Common myeloid progenitor, CD34-positive (primary cell): ENCODE results near the gene SLC52A3.

Experiments used
- CTCF ChIA-PET: fragments of 350-600 bp; sonication (Branson Sonifier 250); formaldehyde crosslinking; loops from one replicate; lab custom pipeline; 2021; ENCODE audit warnings: antibody characterized with exemption; lab: Charles Lee
- POLR2A ChIA-PET: fragments of 350-600 bp; sonication (Branson Sonifier 250); formaldehyde crosslinking; loops from one replicate; lab custom pipeline; 2021; ENCODE audit warnings: antibody characterized with exemption; lab: Charles Lee
- DNase-seq, 3 donors: peaks; one replicate each; pipeline versions ENCODE4 v3.0.0 to v3.0.0-alpha.2; 2013
- H3K27ac ChIP-seq, 2 experiments: 1 replicate in 1 of 2; 2 replicates in 1 of 2; pipeline ENCODE4 v1.7.0; 2013; ENCODE audit warnings: inconsistent platforms in 2 of 2, low read length in 2 of 2, mild to moderate bottlenecking in 2 of 2, low read depth in 1 of 2, moderate library complexity in 1 of 2; ENCODE audit not compliant: severe bottlenecking in 2 of 2, insufficient read depth in 1 of 2, poor library complexity in 1 of 2
- H3K27me3 ChIP-seq, 5 experiments: replicated peaks in 2 of 5; 1 replicate in 3 of 5; 2 replicates in 2 of 5; pipeline versions ENCODE4 v1.6.1 to v1.7.0; 2013; ENCODE audit warnings: low read length in 4 of 5, mild to moderate bottlenecking in 2 of 5, moderate library complexity in 2 of 5, inconsistent platforms in 1 of 5; ENCODE audit not compliant: insufficient read depth in 5 of 5, control insufficient read depth in 4 of 5
- H3K36me3 ChIP-seq, 4 experiments: 1 replicate in 2 of 4; 2 replicates in 2 of 4; pipeline versions ENCODE4 v1.6.1 to v1.7.0; 2013; ENCODE audit warnings: low read length in 3 of 4, control low read depth in 1 of 4, mild to moderate bottlenecking in 1 of 4; ENCODE audit not compliant: control insufficient read depth in 4 of 4, insufficient read depth in 4 of 4
- H3K4me1 ChIP-seq, 4 experiments: 1 replicate in 3 of 4; 2 replicates in 1 of 4; pipeline versions ENCODE4 v1.6.1 to v1.7.1; 2013; ENCODE audit warnings: low read length in 3 of 4, mild to moderate bottlenecking in 3 of 4, control low read depth in 1 of 4, inconsistent platforms in 1 of 4, moderate library complexity in 1 of 4; ENCODE audit not compliant: control insufficient read depth in 4 of 4, insufficient read depth in 4 of 4; ENCODE audit errors: control extremely low read depth in 1 of 4
- H3K4me3 ChIP-seq, 7 experiments: 1 replicate in 4 of 7; 2 replicates in 3 of 7; pipeline versions ENCODE4 v1.5.1 to v1.7.0; 2013; ENCODE audit warnings: mild to moderate bottlenecking in 7 of 7, low read length in 6 of 7, moderate library complexity in 6 of 7, inconsistent platforms in 2 of 7, low read depth in 2 of 7, control low read depth in 1 of 7; ENCODE audit not compliant: insufficient read depth in 4 of 7, control insufficient read depth in 1 of 7; ENCODE audit errors: extremely low read depth in 1 of 7
- H3K9me3 ChIP-seq, 5 experiments: 1 replicate in 4 of 5; 2 replicates in 1 of 5; pipeline versions ENCODE4 v1.6.1 to v1.7.1; 2013; ENCODE audit warnings: low read length in 4 of 5, mild to moderate bottlenecking in 2 of 5, inconsistent platforms in 1 of 5, low read depth in 1 of 5, moderate library complexity in 1 of 5; ENCODE audit not compliant: control insufficient read depth in 4 of 5, insufficient read depth in 2 of 5; ENCODE audit errors: control extremely low read depth in 1 of 5
- WGBS: methylation state at CpG from one replicate; pipeline ENCODE4 v1.1.5; 2013; ENCODE audit not compliant: insufficient coverage; 5-methylcytosine and 5-hydroxymethylcytosine counted together

Gene SLC52A3

GRCh38 chr20:787825-788224 is 19.5 kb upstream of the SLC52A3 start:
- Histone ChIP-seq H3K9me3 (peaks cover 0 to 24% (median 17%) of the 10 kb centered on the region in 5 experiments), H3K4me3 (no peak overlapping the region), H3K36me3 (no peaks in the 10 kb centered on the region), H3K27me3 (peaks cover 0 to 1% (median 0%) of the 10 kb centered on the region in 5 experiments), H3K27ac (no peak overlapping the region), H3K4me1 (no peaks in the 10 kb centered on the region)
- CTCF ChIA-PET, result no interaction called here
- no peak for DNase-seq
- no CpG with 5 or more reads among the region's 1 CpG for WGBS
- POLR2A ChIA-PET, result no interaction called here

- H3K9me3 ChIP-seq, result peaks cover 0 to 15% (median 10%) of the 10 kb centered on the region in 5 experiments
- H3K36me3 ChIP-seq, result no peaks in the 10 kb centered on the region
- H3K4me3 ChIP-seq, result no peak overlapping the region
- WGBS, result 100% methylated on average over 3 of the region's 3 CpGs
- no peak for DNase-seq
- POLR2A ChIA-PET, result no interaction called here
- CTCF ChIA-PET, result no interaction called here
- no peaks in the 10 kb centered on the region for H3K27me3 ChIP-seq
- H3K27ac ChIP-seq, result no peak overlapping the region
- peaks cover 0 to 6% (median 0%) of the 10 kb centered on the region in 4 experiments for H3K4me1 ChIP-seq
Measured at GRCh38 chr20:779771-780170, 11.5 kb upstream of the SLC52A3 start.

GRCh38 chr20:776165-776564 is 7.9 kb upstream of the SLC52A3 start:
- H3K4me3 ChIP-seq, result no peak overlapping the region
- H3K27ac ChIP-seq, result no peak overlapping the region
- no peak for DNase-seq
- no peaks in the 10 kb centered on the region for H3K9me3 ChIP-seq
- ChIA-PET CTCF (interaction anchor here (1.2 kb wide), 1 partner anchor 15 kb away, joined by 4 read pairs; no protein-coding TSS in a partner anchor), POLR2A (no interaction called here)
- H3K27me3 ChIP-seq, result no peaks in the 10 kb centered on the region
- peaks cover 0 to 16% (median 0%) of the 10 kb centered on the region in 4 experiments for H3K4me1 ChIP-seq
- 100% methylated on average over 1 of the region's 2 CpGs for WGBS
- no peaks in the 10 kb centered on the region for H3K36me3 ChIP-seq

- CTCF ChIA-PET, result interaction anchor here (1.2 kb wide), 1 partner anchor 15 kb away, joined by 4 read pairs; no protein-coding TSS in a partner anchor
Measured at GRCh38 chr20:775679-776135, 7.4 kb upstream of the SLC52A3 start.

GRCh38 chr20:774660-775057 is 6.4 kb upstream of the SLC52A3 start:
- no peak for DNase-seq
- Histone ChIP-seq H3K27ac (no peak overlapping the region), H3K4me3 (no peak overlapping the region), H3K36me3 (no peaks in the 10 kb centered on the region), H3K9me3 (peaks cover 0 to 3% (median 0%) of the 10 kb centered on the region in 5 experiments), H3K4me1 (peaks cover 0 to 16% (median 5%) of the 10 kb centered on the region in 4 experiments), H3K27me3 (no peaks in the 10 kb centered on the region)
- ChIA-PET POLR2A (no interaction called here), CTCF (no interaction called here)
- WGBS, result 100% methylated on average over 2 of the region's 5 CpGs

More at GRCh38 chr20:775679-776135, 7.4 kb upstream of the SLC52A3 start:
- POLR2A ChIA-PET, result no interaction called here
- H3K4me3 ChIP-seq, result no peak overlapping the region
- DNase-seq, result no peak
- H3K36me3 ChIP-seq, result no peaks in the 10 kb centered on the region
- H3K27ac ChIP-seq, result no peak overlapping the region
- peaks cover 0 to 16% (median 0%) of the 10 kb centered on the region in 4 experiments for H3K4me1 ChIP-seq
- 100% methylated on average over 8 of the region's 11 CpGs for WGBS
- H3K27me3 ChIP-seq, result no peaks in the 10 kb centered on the region
- H3K9me3 ChIP-seq, result peaks cover 0 to 2% (median 0%) of the 10 kb centered on the region in 5 experiments

GRCh38 chr20:774016-774659 is 5.8 kb upstream of the SLC52A3 start:
- Histone ChIP-seq H3K9me3 (peaks cover 0 to 3% (median 0%) of the 10 kb centered on the region in 5 experiments), H3K27ac (no peak overlapping the region), H3K36me3 (no peaks in the 10 kb centered on the region), H3K27me3 (no peaks in the 10 kb centered on the region), H3K4me3 (no peak overlapping the region), H3K4me1 (peaks cover 0 to 16% (median 5%) of the 10 kb centered on the region in 4 experiments)
- 90% methylated on average over 6 of the region's 8 CpGs for WGBS
- DNase-seq, result peak in 1 of 3 donors; percentile 13
- ChIA-PET POLR2A (no interaction called here), CTCF (interaction anchor here (1.3 to 2.0 kb wide), 3 partner anchors 9 to 129 kb away, joined by 3 to 4 read pairs (median 4); no protein-coding TSS in a partner anchor)

GRCh38 chr20:772806-773205 is 4.5 kb upstream of the SLC52A3 start:
- H3K4me3 ChIP-seq, result no peak overlapping the region
- H3K27me3 ChIP-seq, result no peaks in the 10 kb centered on the region
- H3K36me3 ChIP-seq, result no peaks in the 10 kb centered on the region
- CTCF ChIA-PET, result interaction anchor here (0.8 to 2.0 kb wide), 4 partner anchors 8 to 184 kb away, joined by 3 to 4 read pairs (median 4); no protein-coding TSS in a partner anchor
- POLR2A ChIA-PET, result interaction anchor here (0.6 kb wide), 1 partner anchor 48 kb away, joined by 4 read pairs; no protein-coding TSS in a partner anchor
- H3K27ac ChIP-seq, result no peak overlapping the region
- no peak for DNase-seq
- peaks cover 0 to 23% (median 11%) of the 10 kb centered on the region in 4 experiments for H3K4me1 ChIP-seq
- H3K9me3 ChIP-seq, result peaks cover 0 to 3% (median 0%) of the 10 kb centered on the region in 5 experiments
- WGBS, result 95% methylated on average over 6 of the region's 9 CpGs
